NCI-H69 (cell line): ENCODE measurements around the gene POFUT2.

Experiments
- DNase-seq: peaks from one replicate; lab custom pipeline; 2025; lab: John Stamatoyannopoulos, UW

The POFUT2 gene

GRCh38 chr21:45248893-45249381 lies 38.8 kb downstream of the POFUT2 start:
- no peak for DNase-seq

- DNase-seq = peak; percentile 81
These were observed 39.3 kb downstream of the POFUT2 start for GRCh38 chr21:45248301-45248892.

- DNase-seq = no peak
These were observed 41.0 kb downstream of the POFUT2 start for GRCh38 chr21:45246386-45247320.

GRCh38 chr21:45244799-45245340 lies 42.8 kb downstream of the POFUT2 start:
- DNase-seq = no peak

GRCh38 chr21:45243603-45244002 lies 44.1 kb downstream of the POFUT2 start:
- DNase-seq = no peak

- DNase-seq = no peak
These were observed 46.3 kb downstream of the POFUT2 start for GRCh38 chr21:45241357-45241756.

GRCh38 chr21:45237401-45237800 lies 50.3 kb downstream of the POFUT2 start:
- DNase-seq = no peak

GRCh38 chr21:45236481-45236880 lies 51.2 kb downstream of the POFUT2 start:
- DNase-seq = no peak

- DNase-seq = no peak
These were observed 52.2 kb downstream of the POFUT2 start for GRCh38 chr21:45235488-45235887.

GRCh38 chr21:45234965-45235364 lies 52.7 kb downstream of the POFUT2 start:
- no peak for DNase-seq

- DNase-seq = no peak
These were observed 53.6 kb downstream of the POFUT2 start for GRCh38 chr21:45234127-45234526.

GRCh38 chr21:45231705-45232104 lies 56.0 kb downstream of the POFUT2 start:
- DNase-seq = no peak

GRCh38 chr21:45228656-45229240 lies 58.9 kb downstream of the POFUT2 start:
- peak; percentile 26 for DNase-seq

- no peak for DNase-seq
These were observed 59.5 kb downstream of the POFUT2 start for GRCh38 chr21:45228171-45228641.

GRCh38 chr21:45227735-45228134 lies 60.0 kb downstream of the POFUT2 start:
- peak; percentile 62 for DNase-seq

GRCh38 chr21:45226540-45227326 lies 61.0 kb downstream of the POFUT2 start:
- peak; percentile 66 for DNase-seq

- peak; percentile 90 for DNase-seq
These were observed 61.9 kb downstream of the POFUT2 start for GRCh38 chr21:45225741-45226327.

GRCh38 chr21:45225041-45225740 lies 62.5 kb downstream of the POFUT2 start:
- DNase-seq = peak; percentile 90

- DNase-seq = peak; percentile 22
These were observed 63.3 kb downstream of the POFUT2 start for GRCh38 chr21:45224189-45224938.
